ENCODE results near the gene PARP16.

The PARP16 gene

DNA sequence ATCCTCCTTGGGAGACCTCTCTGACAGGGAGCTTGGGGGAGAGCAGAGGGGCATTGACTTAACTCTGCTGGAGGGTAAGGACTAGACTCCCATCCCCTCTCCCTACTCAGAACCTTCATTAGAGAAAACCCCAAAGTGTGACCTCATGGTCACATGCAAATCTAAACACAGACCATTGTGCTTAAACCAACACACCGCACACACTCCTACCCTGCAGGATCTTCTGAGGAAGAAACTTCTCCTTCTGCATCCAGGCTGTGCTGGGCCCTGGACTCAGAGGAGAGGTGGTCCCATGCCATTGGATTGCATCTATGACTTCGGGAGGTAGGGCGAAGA, 805 bp upstream of the PARP16 start:
- DNase-seq (ENCODE audit: extremely low read depth, low read depth), result no peak
- TF ChIP-seq, protein P1, sequence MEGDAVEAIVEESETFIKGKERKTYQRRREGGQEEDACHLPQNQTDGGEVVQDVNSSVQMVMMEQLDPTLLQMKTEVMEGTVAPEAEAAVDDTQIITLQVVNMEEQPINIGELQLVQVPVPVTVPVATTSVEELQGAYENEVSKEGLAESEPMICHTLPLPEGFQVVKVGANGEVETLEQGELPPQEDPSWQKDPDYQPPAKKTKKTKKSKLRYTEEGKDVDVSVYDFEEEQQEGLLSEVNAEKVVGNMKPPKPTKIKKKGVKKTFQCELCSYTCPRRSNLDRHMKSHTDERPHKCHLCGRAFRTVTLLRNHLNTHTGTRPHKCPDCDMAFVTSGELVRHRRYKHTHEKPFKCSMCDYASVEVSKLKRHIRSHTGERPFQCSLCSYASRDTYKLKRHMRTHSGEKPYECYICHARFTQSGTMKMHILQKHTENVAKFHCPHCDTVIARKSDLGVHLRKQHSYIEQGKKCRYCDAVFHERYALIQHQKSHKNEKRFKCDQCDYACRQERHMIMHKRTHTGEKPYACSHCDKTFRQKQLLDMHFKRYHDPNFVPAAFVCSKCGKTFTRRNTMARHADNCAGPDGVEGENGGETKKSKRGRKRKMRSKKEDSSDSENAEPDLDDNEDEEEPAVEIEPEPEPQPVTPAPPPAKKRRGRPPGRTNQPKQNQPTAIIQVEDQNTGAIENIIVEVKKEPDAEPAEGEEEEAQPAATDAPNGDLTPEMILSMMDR (IDR thresholded peaks at IDR 0.05; ENCODE audit: low read depth, low read length), result no peak

DNA sequence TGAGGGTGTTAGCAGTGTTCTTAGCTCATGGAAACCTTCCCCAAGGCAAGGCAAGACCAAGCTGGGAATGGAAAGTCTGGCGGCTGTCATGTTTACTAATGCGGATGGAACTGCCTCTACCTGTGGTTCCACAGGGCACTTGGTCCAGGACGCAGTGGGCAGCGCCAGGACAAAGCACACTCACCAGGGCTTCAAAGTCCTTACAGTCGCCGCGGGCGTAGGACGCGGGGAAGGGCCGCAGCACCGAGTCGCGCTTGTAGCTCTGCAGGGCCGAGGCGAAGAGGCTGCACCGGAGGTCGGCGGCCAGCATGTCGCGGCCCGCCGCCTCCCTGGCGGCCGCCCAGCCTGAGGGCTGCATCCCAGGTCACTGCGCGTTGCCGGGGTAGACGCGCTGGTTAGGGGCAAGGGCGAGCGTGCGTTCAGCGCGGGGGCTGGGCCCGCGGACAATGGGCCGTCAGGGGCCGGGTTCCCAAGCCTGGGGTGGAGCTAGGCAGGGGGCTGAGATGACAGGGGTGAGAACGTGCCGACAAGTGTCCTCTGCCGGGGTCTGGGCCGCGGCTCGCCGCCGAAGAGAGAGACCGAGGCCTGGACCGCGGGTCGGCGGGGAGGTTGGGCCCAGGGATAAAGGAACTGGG, 497 bp downstream of the PARP16 start:
- TF ChIP-seq, protein P1 (IDR thresholded peaks at IDR 0.05; ENCODE audit: low read depth, low read length), result no peak
- DNase-seq (ENCODE audit: extremely low read depth, low read depth), result no peak

DNA sequence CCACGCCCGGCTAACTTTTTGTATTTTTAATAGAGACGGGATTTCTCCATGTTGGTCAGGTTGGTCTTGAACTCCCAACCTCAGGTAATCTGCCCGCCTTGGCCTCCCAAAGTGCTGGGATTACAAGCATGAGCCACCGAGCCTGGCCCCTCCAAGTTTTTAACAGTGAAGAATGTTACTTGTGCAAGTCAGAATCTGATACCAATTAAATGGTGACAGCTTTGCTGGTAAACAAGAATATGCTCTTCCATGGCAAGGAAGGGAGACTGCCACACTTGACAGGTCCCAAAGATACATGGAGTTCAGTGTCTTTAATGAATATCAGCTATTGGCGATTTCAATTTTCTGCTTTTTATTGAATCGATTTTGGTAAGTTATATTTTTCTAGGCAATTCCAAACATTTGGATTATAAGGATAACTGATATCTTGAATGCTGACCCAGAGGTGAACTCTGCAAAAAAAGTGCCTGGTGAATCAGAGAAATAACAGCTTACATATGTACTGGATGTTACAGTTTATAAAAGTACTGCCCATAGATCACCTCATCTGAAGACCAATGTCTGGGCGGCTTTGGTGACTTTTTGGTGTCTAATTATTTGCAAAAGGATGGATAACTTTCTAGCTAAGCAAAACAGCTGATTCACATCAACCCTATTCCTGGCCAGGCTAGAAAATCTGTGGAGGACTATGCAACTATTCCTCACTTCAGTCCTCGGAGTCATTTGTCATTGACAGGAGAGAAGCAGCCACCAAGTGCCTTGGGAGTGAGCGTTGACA, 1.2 kb downstream of the PARP16 start:
- TF ChIP-seq, protein P1 (IDR thresholded peaks at IDR 0.05; ENCODE audit: low read depth, low read length), result no peak

GRCh38 chr15:65278480-65278879, 8.2 kb downstream of the PARP16 start:
- TF ChIP-seq, protein P1 (IDR thresholded peaks at IDR 0.05; ENCODE audit: low read depth, low read length), result no peak
- DNase-seq (ENCODE audit: extremely low read depth, low read depth), result no peak

More for the DNA sequence above, 1.2 kb downstream of the PARP16 start:
- DNase-seq (ENCODE audit: extremely low read depth, low read depth), result no peak

DNA sequence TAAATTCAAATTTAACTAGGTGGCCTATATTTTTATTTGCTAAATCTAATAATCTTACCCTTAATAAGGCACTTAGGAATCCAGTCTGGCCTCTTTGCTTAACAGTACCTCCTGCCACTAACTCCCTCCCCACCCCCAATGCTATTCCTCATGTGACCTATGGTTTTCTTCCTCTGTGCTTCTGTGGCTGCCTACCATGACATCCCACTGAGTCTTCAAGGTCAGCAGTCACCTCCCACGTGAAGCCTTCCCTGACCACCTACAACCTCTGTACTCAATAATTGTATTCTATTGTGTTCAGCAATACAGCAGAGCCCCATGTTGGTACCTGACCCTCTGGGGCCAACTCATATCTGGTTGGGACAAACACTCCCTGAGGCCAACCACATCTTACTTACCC, 9.7 kb downstream of the PARP16 start:
- TF ChIP-seq, protein P1 (IDR thresholded peaks at IDR 0.05; ENCODE audit: low read depth, low read length), result no peak
- DNase-seq (ENCODE audit: extremely low read depth, low read depth), result no peak

- no peak for DNase-seq (ENCODE audit: extremely low read depth, low read depth)
- TF ChIP-seq, protein P1 (IDR thresholded peaks at IDR 0.05; ENCODE audit: low read depth, low read length), result no peak
Measured at GRCh38 chr15:65275728-65276126, 11.0 kb downstream of the PARP16 start.

GRCh38 chr15:65275104-65275727, 11.5 kb downstream of the PARP16 start:
- no peak for DNase-seq (ENCODE audit: extremely low read depth, low read depth)

More at GRCh38 chr15:65275104-65275727, 11.5 kb downstream of the PARP16 start:
- TF ChIP-seq, protein P1 (IDR thresholded peaks at IDR 0.05; ENCODE audit: low read depth, low read length), result no peak
